Activated T-cell treated with anti-CD3 and anti-CD28 coated beads, Interleukin-2, amount 50 U/mL, for 48 hours (primary cell): ENCODE data around the gene TMEM17.

Experiments used
- DNase-seq, 2 experiments: peaks; one replicate each; pipeline ENCODE4 v3.0.0-alpha.2; 2020

TMEM17 gene

DNA sequence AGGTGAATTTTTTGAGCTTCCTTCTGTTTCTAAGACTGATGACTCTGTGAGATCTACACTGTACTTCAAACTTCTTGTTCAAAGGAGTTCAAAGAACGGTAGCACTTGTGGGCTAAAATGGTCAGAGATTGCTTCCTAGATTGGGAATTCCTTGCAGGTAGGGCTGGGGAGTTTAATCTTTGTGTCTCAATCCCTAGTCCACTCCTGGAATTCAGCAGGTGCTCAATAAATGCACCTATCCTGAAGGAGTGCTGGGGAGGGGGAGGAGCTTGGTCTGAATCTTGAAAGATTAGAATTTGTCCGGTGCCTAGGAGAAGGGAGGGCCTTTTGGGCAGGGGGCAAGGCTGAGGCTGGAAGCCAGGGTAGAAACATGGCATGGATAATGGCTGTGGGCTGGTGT, 34.6 kb downstream of the TMEM17 start:
- DNase-seq, result no peak

DNA sequence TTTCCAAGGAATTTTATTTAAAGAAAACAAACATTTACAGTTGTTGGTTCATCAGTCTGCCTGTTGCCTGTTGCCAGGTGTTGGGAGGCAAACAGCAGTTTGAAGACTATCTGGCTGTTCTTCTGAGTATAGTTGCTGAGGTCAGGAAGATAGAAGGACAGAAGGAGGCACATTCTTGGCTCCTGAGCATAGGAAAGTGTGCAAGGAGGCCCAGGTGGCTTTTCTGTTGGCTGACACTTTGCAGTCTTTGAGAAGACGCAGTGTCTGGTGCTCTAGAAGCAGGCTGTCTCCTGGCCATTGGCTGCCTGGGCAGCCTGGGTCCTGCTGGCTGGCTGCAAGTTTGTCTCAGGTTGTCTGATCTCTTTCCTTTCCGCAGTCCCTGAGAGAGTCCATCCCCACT, 36.4 kb downstream of the TMEM17 start:
- DNase-seq, result no peak

DNA sequence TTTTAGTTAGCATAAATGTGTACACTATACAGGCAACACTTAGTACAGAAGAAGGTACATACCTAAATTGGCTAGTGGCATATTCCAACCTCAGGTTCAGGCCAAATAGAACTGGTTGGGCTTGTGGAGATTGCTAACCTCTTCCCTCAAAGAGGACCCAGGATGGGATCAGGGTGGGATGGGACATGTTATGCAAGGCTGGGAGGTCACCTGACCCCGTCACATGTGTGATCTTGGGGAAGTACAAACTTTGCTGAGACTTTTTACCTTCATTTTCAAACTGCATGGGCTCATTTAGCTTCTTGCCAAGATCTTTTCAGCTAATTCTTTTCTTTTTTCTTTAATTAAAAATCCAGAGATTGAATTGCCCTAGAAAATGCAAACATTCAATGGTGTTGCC, 36.9 kb downstream of the TMEM17 start:
- DNase-seq, result no peak

DNA sequence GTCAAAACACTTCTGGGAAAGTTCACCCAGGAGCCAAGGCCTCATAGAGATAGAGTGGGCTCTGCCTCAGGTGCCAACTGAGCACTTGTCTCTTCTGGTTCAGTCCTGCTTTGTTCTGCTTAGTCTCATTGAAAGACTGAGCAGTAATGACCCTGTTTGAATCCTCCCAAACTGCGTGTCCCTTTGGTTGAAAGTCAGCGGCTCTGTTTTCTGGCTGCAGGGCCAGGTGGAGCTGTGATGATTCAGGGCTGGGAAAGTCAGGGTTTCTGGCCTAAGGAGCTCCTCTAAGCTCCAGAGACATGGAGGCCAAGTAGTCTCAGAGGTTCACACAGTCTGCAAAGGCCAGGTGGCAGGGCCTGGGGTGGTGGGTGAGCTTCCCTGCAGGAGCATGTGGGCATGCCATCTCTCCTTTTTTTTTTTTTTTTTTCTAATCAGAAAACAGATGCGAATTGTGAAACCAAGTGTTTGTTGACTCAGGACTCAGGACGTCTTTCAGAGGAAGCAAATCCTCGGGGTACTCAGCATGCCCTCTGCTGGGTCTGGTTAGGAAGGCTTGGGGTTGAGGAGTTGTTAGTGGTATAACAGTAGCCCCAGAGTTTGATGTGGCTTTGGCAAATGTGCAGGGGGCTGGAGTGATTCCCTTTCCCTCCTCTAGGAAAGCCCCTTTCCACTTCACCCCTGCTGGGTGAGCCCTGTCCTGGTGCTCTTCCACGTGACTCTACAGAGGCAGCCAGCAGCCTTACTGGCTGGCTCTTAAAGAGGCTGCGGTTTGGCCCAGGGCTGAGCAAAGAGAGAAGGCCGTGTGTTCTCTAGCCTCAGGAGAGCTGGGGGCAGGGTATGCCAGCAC, 38.3 kb downstream of the TMEM17 start:
- DNase-seq, result no peak

DNA sequence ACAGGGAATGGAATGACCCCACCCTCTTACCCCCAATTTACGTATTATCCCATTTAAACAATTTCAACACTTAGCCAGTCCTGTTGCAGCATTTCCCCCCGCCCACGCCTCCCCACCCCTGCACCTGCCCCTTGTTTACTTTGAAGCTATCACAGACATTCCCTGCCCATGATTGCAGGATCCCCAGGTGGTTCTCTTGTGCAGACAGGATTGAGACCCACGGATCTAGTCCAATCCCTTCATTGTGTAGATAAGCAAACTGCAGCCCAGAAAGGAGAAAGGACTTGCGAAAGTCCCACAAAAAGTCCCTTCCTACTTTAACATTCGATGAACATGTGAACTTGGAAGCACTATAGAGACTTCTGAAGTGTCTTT, 38.9 kb downstream of the TMEM17 start:
- no peak for DNase-seq

DNA sequence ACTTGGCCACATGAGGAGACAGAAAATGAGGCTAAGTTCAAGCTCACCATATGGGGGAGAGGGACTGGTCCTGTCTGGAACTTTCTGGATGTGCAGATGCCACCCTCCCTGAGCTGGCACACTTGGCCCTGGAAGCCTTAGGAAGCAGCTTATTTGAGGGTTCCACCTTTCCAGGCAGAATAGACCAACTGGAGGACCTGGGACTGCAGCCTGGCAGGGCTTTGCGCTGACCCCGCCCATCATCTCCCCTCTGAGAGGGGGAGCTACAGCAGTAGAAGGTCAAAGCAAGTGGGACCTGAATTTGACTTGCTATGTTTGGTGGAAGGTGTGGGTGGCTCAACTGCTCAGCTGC, 39.5 kb downstream of the TMEM17 start:
- no peak for DNase-seq

DNA sequence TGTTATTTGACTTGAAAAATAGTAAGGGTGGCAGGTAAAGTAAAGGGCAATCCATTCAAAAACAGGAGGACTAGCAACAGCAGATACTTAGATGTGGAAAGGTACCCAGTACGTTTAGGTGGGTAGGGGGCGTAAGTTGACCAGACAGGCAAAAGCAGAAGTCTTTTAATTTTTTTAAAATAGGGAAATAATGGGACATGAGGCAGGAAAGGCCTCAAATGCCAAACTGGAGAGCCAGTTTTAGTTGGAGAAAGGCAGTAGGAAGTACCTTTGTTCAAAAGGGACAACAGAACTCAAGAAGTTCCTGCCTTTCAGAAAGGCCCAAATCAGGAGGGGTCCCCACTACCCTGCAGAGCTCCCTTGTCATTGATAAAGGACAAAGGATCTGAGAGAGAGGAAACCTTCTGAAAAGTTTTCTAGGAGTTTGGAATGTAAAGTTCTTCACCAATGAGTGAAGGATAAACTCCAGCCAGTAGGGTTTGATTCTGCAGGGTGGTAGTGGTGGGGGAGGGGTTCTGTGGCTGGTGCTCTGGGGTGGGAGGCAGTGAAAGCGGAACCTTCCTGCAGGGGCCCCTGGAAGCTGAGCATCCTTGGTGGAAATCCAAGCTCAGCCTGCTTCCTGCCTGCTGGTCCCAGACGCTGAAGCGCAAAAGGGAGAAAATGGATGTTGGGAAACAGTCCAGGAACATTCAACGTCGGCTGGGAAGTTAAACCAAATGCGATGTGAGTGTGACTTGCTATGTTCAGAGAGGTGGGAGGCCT, 40.1 kb downstream of the TMEM17 start:
- no peak for DNase-seq

DNA sequence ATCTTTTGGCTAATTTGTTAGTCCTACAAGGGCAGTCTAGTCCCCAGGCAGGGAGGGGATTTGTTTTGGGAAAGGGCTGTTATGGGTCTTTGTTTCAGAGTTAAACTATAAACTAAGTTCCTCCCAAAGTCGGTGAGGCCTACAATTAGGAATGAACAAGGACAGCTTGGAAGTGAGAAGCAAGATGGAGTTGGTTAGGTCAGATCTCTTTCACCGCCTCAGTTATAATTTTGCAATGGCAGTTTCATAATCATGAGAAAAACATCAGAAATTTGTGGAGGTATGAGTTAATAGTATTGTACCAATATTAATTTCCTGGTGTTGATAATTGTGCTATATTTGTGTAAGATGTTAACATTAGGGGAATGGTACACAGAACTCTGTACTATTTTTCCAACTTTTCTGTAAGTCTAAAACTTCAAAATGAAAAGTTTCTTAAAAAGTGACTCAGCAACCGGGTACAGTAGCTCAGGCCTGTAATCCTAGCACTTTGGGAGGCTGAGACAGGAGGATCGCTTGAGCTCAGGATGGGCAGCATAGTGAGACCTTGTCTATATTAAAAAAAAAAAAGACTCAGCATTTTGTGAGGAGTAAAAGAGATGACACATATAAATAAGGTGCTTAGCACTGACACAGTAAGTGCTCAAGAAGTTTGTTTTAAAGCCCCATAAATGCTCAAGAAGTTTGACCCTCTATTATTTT, 40.8 kb downstream of the TMEM17 start:
- no peak for DNase-seq

DNA sequence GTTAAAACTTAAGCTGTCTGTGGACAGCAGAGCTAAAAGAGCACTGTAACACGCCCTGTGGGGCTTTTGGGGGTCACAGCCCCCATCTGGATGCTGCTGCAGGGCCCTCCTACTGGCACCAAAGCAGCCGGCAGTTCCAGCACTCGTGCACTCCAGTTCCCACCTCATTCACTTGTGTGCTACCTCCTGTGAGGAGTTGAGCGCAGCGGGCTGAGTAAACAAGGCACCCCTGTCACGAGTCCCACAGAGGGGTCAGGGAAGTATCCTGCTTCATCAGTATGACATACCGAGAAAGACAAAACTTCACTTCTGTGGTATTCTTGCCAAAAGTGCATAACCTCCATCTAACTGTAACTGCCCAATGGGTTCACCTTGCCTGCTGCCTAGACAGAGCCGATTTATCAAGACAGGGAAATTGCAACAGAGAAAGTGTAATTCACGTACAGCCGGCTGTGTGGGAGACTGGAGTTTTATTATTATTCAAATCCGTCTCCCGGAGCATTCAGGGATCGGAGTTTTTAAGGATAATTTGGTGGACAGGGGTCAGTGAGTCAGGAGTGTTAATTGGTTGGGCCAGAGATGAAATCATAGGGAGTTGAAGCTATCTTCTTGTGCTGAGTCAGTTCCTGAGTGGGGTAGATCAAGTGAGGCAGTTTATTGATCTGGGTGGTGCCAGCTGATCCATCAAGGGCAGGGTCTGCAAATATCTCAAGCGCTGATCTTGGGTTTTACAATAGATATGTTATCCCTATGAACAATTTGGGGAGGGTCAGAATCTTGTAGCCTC, 41.6 kb downstream of the TMEM17 start:
- no peak for DNase-seq

DNA sequence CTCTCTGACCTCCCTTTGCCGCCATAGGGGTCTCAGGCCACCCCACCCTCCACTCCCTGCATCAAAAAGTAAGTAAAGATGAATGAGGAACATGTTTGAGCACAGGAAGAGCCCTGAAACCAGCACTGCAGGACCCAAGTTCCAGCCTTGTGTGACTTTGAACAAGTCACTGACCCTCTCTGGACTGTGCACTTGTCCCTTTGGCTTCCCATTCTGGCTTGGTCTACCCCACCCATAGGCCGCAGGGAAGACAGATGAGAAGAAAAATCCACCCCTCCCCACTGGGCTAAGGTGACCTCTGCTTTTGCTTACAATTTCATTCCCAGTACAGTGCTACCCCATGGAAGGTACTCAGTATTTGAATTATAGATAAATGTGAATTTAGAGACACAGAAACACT, 43.8 kb downstream of the TMEM17 start:
- no peak for DNase-seq

DNA sequence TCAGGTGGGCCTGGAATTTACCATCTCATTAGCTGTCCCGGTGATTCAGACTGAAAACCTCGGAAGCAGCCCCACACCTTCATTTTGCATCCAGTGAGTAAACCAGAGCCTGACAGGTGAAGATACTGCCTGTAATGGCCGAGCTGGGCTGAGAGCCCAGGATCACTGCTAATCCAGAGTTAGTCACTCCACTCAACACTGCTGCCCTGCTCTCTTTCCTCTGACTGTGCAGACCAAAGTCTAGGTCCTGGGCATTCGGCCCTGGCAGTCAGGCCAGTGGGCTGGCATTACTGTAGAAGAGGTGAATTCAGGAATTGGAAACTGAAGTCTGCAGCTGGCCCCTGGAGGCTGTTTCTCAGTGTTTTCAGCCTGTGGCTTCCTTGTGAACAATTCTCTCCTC, 44.3 kb downstream of the TMEM17 start:
- DNase-seq, result no peak

DNA sequence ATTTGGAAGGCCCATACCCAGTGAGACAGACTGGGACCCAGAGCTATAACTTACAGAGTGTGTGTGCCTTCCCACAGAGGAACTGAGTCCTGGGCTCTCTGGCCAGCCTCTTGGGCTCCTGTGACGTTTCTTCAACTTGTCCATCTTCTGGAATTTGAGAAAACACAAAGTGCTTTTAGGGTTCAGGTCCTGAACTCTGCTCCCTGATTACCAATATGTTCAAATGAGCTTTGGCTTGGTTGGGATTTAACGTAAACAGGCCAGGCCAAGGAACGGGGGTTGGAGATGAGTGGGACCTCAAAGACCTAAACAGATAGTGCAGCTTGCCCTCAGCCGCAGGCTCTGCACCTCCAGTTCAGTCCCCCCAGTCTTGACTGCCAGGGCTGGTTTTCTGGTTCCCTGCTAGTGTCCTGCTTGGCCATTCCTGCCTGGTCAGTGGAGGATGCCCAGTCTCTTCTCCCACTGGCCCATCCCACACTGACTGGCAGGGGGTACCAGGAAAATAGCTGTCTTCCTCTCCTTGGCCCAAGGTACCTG, 44.9 kb downstream of the TMEM17 start:
- DNase-seq, result no peak

DNA sequence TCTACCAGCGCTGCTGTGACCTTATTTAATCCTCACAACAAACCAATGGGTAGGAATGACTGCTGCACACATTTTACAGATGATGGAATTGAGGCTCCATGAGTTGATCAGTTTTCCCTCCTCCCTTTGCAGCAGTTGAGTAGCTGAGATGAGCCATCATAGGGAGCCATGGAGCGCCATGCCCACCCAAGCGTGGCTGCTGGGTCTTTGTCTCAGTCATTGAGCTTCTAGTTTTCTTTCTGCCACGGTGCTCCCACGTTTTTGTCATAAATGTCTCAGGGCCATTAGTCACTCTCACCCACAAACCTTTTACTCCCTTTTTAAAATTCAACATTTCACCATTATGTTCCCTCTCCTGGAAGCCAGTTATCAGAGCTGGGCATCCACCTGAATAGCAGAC, 45.8 kb downstream of the TMEM17 start:
- no peak for DNase-seq

DNA sequence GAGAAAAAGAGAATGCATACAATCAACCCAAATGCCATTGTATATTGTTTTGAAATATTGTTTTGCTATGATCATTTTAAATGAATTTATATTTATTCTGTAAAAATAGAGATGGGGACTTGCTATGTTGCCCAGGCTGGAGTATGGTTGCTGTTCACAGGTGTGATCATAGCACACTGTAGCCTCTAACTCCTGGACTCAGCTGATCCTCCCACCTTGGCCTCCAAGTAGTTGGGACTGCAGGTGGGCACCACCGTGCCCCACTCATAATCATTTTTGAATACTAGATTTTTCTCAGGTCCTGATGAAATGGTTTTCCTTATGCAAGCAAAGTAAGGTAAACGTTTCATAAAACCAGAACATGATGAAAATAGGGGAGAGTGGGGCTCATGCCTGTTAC, 46.3 kb downstream of the TMEM17 start:
- DNase-seq, result no peak

DNA sequence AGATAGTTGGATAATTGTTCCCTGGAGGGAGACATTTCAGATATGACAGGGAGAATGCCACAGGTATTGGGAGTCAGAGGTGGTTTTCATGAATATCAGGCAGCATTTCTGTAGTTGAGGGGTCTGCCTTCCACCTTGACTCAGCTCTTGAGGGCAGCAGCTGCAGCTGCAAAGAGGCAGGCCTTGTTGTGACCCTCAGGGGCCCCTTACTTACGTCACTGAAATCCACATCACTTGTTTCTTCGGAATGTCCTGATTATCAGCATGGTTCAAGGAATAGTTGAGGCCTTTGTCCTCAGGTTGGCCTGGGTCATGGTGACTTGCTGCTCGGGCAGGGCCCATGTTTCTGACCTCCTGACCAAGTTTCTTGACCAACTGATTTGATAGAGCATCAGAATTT, 46.9 kb downstream of the TMEM17 start:
- DNase-seq, result no peak

DNA sequence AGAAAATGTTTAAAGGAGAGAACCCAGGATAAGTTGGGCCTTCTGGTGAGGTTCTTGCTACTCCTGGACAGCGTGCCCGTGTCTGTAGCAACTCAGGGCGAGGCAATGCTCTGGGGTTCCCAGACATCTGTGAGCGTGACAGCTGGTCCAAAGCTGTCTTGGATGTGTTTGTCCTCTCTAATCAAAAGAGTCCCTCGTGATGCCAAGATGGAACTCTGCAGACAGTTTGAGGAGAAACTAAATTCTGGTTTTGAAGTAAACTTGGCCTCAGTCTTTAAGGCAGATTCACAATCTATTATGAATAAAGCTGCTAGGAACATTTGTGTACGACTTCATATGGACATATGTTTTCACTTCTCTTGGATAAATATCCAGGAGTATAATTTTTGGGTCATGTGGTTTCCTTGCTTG, 47.3 kb downstream of the TMEM17 start:
- no peak for DNase-seq

DNA sequence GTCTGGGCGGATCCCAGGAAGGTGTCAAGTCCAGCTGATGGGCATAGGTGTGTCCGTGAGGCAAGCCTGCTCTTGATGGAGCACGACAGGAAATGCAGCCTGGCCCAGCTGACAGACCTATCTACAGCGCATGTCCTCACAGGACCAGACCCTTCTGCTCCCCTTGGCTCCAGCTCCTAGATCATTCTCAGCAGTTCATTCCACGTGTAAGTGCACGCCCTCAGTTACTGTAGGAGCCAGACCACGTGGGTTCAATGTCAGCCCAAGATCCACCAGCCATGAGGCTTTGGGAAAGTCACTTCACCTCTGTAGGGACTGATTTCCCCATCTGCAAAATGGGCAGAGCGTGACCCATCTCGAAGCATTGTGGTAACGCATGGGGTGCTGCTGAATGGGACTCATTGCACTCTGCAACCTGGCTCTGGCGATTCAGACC, 47.8 kb downstream of the TMEM17 start:
- DNase-seq, result no peak

DNA sequence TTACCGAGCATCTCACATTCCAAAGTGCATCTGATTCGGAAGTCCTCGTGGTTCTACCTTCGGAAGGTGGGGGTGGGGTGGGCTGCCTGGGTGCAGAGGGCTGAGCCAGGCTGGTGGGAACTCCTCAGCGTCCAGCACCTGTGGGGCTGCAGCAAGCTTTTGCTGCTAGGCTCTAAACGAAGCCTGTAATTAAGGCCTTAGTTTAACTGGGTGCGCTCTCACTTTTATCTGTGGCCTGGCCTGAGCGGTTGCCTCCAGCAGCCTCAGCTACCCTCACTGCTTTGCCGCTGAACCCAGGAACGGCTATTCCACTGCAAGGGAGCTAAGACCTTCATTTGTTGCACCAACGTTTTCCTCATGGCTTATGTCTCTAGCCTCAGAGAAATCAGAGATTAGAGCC, 48.4 kb downstream of the TMEM17 start:
- DNase-seq, result no peak

DNA sequence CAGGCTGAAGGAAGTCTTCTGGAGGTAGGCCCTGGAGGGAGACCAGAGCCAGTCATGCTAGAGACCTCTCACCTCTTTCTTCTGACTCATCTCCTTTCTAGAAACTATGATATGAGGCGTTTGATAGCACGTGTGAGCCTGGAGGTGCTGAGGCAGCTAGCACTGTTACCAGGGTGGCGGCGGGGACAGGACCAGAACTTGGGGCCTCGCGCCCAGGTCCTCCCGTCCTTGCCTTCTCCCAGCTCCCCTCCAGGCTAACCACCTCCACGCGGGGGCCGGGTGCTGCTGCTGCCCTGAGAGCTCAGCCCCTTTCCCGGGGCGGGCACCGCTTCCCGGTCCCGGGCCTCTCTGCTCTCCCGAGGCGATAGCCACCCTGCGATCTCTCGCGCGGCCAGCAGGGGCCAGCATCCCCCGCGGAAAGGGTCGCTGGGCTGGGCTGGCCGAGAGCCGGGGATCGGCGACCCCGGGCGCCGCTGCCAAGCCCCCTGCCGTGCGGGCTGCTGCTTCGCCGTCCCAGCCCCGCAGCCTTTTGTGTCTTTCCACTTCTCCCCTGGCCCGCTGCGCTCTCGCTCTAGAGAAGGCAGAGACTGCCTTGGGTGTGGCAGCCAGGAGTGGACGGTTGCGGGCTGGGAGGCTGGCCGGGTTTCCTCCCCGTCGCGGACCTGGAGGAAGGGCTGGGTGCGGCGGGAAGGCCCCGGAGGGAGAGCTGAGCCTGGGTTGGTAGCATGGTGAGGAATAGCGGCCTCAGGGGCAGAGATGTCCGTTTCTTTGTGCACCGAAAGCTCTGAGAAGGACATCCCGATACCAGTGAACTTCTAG, 49.1 kb downstream of the TMEM17 start:
- DNase-seq, result peak; percentile 84 to 86

DNA sequence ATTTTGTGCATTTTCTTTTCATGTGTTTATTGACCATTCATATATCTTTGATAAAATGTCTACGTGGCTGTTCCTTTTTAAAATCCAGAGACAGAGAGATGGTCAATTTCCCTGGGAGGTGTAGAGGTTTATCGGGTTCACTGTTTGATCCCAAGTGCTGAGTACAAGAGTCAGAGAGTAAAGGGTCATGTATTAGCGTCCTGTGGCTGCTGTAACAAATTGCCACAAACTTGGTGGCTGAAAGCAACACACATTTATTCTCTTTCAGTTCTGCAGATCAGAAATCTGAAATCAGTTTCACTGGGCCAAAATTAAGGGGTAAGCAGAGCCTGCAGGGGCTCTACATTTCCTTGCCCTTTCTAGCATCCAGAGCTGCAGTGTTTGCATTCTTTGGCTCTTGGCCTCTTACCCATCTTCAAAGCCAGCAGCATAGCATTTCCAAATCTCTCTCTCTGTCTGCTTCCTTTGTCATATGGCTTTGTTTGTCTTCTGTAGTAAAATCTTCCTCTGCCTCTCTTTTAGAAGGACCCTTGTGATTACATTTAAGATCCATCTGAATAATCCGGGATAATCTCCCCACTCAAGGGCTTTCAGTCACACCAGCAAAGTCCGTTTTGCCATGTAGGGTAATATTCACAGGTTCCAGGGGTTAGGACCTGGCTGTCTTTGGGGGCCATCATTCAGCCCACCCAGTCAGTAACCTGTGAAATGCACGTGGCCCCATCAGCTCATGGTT, 49.9 kb downstream of the TMEM17 start:
- no peak for DNase-seq

DNA sequence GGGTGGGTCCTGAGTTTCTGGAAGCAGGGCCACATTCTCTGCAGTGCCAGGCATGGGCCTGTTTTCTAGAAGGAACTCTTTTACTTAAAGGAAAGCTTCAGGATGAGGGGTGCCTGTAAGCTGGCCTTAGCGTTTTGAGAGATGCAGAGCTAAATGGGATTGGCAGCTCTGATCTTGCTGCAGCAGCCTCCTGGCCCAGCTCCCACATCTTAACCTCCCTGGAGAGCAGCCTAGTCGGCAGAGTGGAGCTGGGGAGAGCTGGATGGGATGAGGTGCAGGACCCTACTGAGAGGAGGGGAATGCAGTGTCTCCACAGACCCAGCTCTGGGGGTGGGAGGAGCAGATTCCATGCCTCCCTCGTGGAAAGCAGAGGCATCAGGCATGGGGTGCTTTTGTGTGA, 52.0 kb downstream of the TMEM17 start:
- DNase-seq, result no peak
